Epithelial cell of esophagus (primary cell): ENCODE data around the gene REG4.

Experiments used
- DNase-seq: peaks from one replicate; pipeline ENCODE4 v3.0.0; 2010; ENCODE audit warnings: low read depth
- H3K4me3 ChIP-seq: 2 replicates; pipeline ENCODE4 v1.5.1; 2011; ENCODE audit warnings: mild to moderate bottlenecking, low read length, control low read depth
- CTCF ChIP-seq: IDR thresholded peaks from 2 replicates; pipeline ENCODE4 v1.5.1; 2011; ENCODE audit warnings: low read depth, mild to moderate bottlenecking, low read length, control low read depth, inconsistent platforms; ENCODE audit not compliant: insufficient read depth; ENCODE audit errors: missing control alignments

Gene REG4

GRCh38 chr1:119781434-119782210, 29.6 kb downstream of the REG4 start:
- no peak for TF ChIP-seq CTCF
- DNase-seq, result no peak
- H3K4me3 ChIP-seq, result no peak overlapping the region

GRCh38 chr1:119779869-119780356, 31.3 kb downstream of the REG4 start:
- peak; percentile 59 for DNase-seq
- no peak for TF ChIP-seq CTCF
- no peak overlapping the region for H3K4me3 ChIP-seq

GRCh38 chr1:119778886-119779560, 32.2 kb downstream of the REG4 start:
- TF ChIP-seq CTCF, result no peak
- H3K4me3 ChIP-seq, result no peak overlapping the region
- DNase-seq, result no peak

- DNase-seq, result no peak
- no peak for TF ChIP-seq CTCF
- H3K4me3 ChIP-seq, result no peak overlapping the region
Observed at GRCh38 chr1:119778359-119778758, 32.9 kb downstream of the REG4 start.

GRCh38 chr1:119774746-119775490, 36.3 kb downstream of the REG4 start:
- no peak overlapping the region for H3K4me3 ChIP-seq
- TF ChIP-seq CTCF, result no peak
- DNase-seq, result no peak

- peak; percentile 56 for DNase-seq
- no peak overlapping the region for H3K4me3 ChIP-seq
- TF ChIP-seq CTCF, result no peak
Observed at GRCh38 chr1:119773711-119774241, 37.5 kb downstream of the REG4 start.
